Measurements from ENCODE around the gene CLSTN2.

DNA sequence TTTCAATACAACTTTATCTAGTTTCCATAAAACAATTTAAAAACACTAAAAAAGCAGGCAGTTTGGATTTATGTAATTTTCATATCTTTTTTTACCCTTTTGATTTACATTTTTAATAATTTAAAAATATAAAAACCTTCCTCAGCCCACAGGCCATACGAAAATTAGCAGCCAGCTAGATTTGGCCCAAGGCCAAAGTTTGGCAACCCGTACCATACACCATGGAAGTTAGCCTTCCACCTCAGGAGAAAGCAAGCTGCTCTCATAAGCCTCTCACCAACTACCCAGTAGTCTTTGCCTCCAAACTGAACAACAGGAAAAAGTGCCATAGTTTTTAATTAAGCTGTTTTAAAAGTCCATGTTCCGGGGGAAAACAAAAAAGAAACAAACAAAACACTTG lies 635.6 kb downstream of the CLSTN2 start:
- TF ChIP-seq, protein P1, sequence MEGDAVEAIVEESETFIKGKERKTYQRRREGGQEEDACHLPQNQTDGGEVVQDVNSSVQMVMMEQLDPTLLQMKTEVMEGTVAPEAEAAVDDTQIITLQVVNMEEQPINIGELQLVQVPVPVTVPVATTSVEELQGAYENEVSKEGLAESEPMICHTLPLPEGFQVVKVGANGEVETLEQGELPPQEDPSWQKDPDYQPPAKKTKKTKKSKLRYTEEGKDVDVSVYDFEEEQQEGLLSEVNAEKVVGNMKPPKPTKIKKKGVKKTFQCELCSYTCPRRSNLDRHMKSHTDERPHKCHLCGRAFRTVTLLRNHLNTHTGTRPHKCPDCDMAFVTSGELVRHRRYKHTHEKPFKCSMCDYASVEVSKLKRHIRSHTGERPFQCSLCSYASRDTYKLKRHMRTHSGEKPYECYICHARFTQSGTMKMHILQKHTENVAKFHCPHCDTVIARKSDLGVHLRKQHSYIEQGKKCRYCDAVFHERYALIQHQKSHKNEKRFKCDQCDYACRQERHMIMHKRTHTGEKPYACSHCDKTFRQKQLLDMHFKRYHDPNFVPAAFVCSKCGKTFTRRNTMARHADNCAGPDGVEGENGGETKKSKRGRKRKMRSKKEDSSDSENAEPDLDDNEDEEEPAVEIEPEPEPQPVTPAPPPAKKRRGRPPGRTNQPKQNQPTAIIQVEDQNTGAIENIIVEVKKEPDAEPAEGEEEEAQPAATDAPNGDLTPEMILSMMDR (IDR thresholded peaks at IDR 0.05), result no peak
- no peak for TF ChIP-seq POLR2A (IDR thresholded peaks at IDR 0.05)
